Psoas muscle (tissue), 8 donors: ENCODE data around the gene CHST11. TPM values are rescaled to one million over a fixed set of nuclear protein-coding genes. Genes with fewer than 3 reads are reported as not detected.

ENCODE experiments used
- ATAC-seq, 4 donors: fragments of 200-7000 bp; cut with Tn5 transposase; one replicate each; pipeline ENCODE4 v1.9.1; 2020; ENCODE audit warnings: moderate library complexity in 3 of 4, mild to moderate bottlenecking in 2 of 4
- DNase-seq, 2 donors: peaks; one replicate each; pipeline ENCODE4 v3.0.0-alpha.2; 2020
- H3K27ac ChIP-seq: fragments of 200-600 bp; one replicate; pipeline ENCODE4 v1.8.0; 2022
- H3K27me3 ChIP-seq, 3 donors: fragments of 200-600 bp in 1 of 3; one replicate each; pipeline versions ENCODE4 v1.6.1 to v1.8.0; 2013 to 2022; ENCODE audit warnings: low read length in 2 of 3, mild to moderate bottlenecking in 2 of 3, moderate library complexity in 1 of 3; ENCODE audit not compliant: insufficient read depth in 3 of 3
- H3K36me3 ChIP-seq, 2 donors: fragments of 200-600 bp in 1 of 2; one replicate each; pipeline versions ENCODE4 v1.6.1 to v1.8.0; 2013 to 2022; ENCODE audit warnings: low read depth in 1 of 2, mild to moderate bottlenecking in 1 of 2, moderate library complexity in 1 of 2; ENCODE audit not compliant: insufficient read depth in 1 of 2
- H3K4me1 ChIP-seq: fragments of 200-600 bp; one replicate; pipeline ENCODE4 v1.8.0; 2022
- H3K4me3 ChIP-seq: fragments of 200-600 bp; one replicate; pipeline ENCODE4 v1.8.0; 2022; ENCODE audit warnings: mild to moderate bottlenecking
- H3K9me3 ChIP-seq: fragments of 200-600 bp; one replicate; pipeline ENCODE4 v1.8.0; 2022
- CTCF ChIP-seq: fragments of 200-600 bp; IDR thresholded peaks from one replicate; pipeline ENCODE4 v1.8.0; 2022; ENCODE audit warnings: antibody characterized with exemption
- WGBS, 3 donors: extraction: QIAGEN DNeasy Blood & Tissue Kit; methylation state at CpG; one replicate each; pipeline versions ENCODE4 v1.1.6 to v1.1.7; 2013; 5-methylcytosine and 5-hydroxymethylcytosine counted together
- intact Hi-C, 2 donors: fragments of 100-400 bp; cut with DNase I; formaldehyde crosslinking; loops; one replicate each; pipeline versions ENCODE4 v1.11.0 to v1.14.2; 2022
- polyA plus RNA-seq, 3 donors: library from polyadenylated mRNA; stranded (reverse); fragments of 200-250 nt; gene quantifications; one replicate each; pipeline ENCODE4 v1.2.3, GENCODE V29; 2013
- total RNA-seq, 4 donors: library from RNA; stranded (reverse); fragmentation: NEBNext Ultra II Directional in 2 of 4; extraction: Animal tissue kit (Norgen Biotek cat#: 25700) in 2 of 4; gene quantifications; one replicate each; pipeline versions ENCODE4 v1.2.1 to v1.2.4, GENCODE V29; 2021 to 2023
- donor health status: healthy with polysubstance abuse.
- donor health status: DM: no; HTN: no; CAD: no; lungs with moderate emphysema.
- donor health status: Bipolar disorder and iron deficiency.
- donor health status: healthy.
- donor health status: DM: yes; HTN: yes; CAD: no.
- donor health status: DM: no; HTN: no; CAD: no.
- donor health status: DM: no; HTN: no; CAD: no.
- donor health status: DM: yes; HTN: yes; CAD: no.

Gene CHST11
- total and polyA plus RNA-seq, 7 donors = 0.52 to 1.6 (median 1.0) TPM

- intact Hi-C loops = no loop called here
- no peak overlapping the region for H3K27ac ChIP-seq
- WGBS, 3 donors = 77 to 82% (median 77%) methylated on average over 4 of the region's 4 CpGs
Observed at GRCh38 chr12:104665296-104665695, 208.5 kb downstream of the CHST11 start.

GRCh38 chr12:104667139-104667538 lies 210.4 kb downstream of the CHST11 start:
- H3K4me1 ChIP-seq = peaks cover 11% of the 10 kb centered on the region
- intact Hi-C loops = no loop called here
- no peak for ATAC-seq

More at GRCh38 chr12:104665296-104665695, 208.5 kb downstream of the CHST11 start:
- Histone ChIP-seq H3K4me3 (no peak overlapping the region), H3K27me3 (no peaks in the 10 kb centered on the region), H3K36me3 (no peaks in the 10 kb centered on the region), H3K9me3 (no peaks in the 10 kb centered on the region), H3K4me1 (peaks cover 6% of the 10 kb centered on the region)
- no peak for TF ChIP-seq CTCF
- DNase-seq (no peak), ATAC-seq (no peak)

GRCh38 chr12:104668274-104668718 lies 211.5 kb downstream of the CHST11 start:
- intact Hi-C loops = no loop called here
- Histone ChIP-seq H3K4me3 (no peak overlapping the region), H3K27ac (no peak overlapping the region), H3K36me3 (no peaks in the 10 kb centered on the region), H3K27me3 (no peaks in the 10 kb centered on the region), H3K9me3 (no peaks in the 10 kb centered on the region), H3K4me1 (peaks cover 15% of the 10 kb centered on the region)
- DNase-seq (no peak), ATAC-seq (no peak)
- TF ChIP-seq CTCF = no peak
- 36 to 49% (median 37%) methylated on average over 11 of the region's 11 CpGs for WGBS, 3 donors

More at GRCh38 chr12:104667139-104667538, 210.4 kb downstream of the CHST11 start:
- DNase-seq = no peak
- WGBS, 3 donors = 70 to 85% (median 77%) methylated on average over 7 of the region's 7 CpGs
- no peaks in the 10 kb centered on the region for H3K27me3 ChIP-seq
- H3K27ac ChIP-seq = no peak overlapping the region
- TF ChIP-seq CTCF = no peak
- no peak overlapping the region for H3K4me3 ChIP-seq
- H3K9me3 ChIP-seq = no peaks in the 10 kb centered on the region
- no peaks in the 10 kb centered on the region for H3K36me3 ChIP-seq

- intact Hi-C loops = no loop called here
- no peak overlapping the region for H3K27ac ChIP-seq
- H3K4me1 ChIP-seq = peaks cover 15% of the 10 kb centered on the region
- DNase-seq (no peak), ATAC-seq (no peak)
- WGBS, 3 donors = 43 to 49% (median 45%) methylated on average over 19 of the region's 19 CpGs
- no peaks in the 10 kb centered on the region for H3K27me3 ChIP-seq
- H3K9me3 ChIP-seq = no peaks in the 10 kb centered on the region
- peak; percentile 5 for TF ChIP-seq CTCF
- H3K4me3 ChIP-seq = no peak overlapping the region
- H3K36me3 ChIP-seq = no peaks in the 10 kb centered on the region
Observed at GRCh38 chr12:104669089-104669721, 212.5 kb downstream of the CHST11 start.

- DNase-seq = peak; percentile 28 to 68
- no peak for ATAC-seq
- 67 to 75% (median 72%) methylated on average over 6 of the region's 6 CpGs for WGBS, 3 donors
- no peak for TF ChIP-seq CTCF
- Histone ChIP-seq H3K4me1 (peaks cover 15% of the 10 kb centered on the region), H3K9me3 (no peaks in the 10 kb centered on the region), H3K27me3 (no peaks in the 10 kb centered on the region), H3K36me3 (no peaks in the 10 kb centered on the region), H3K27ac (peak overlapping the region; percentile 9), H3K4me3 (no peak overlapping the region)
- intact Hi-C loops = no loop called here
Observed at GRCh38 chr12:104669851-104670337, 213.1 kb downstream of the CHST11 start.
